Thyroid gland (tissue), 4 donors: ENCODE results near the gene FCHSD2. TPM values are rescaled to one million over a fixed set of nuclear protein-coding genes. Genes with fewer than 3 reads are reported as not detected.
A peak's percentile ranks its signal among the peaks of the same experiment; 100 is the strongest.

ENCODE experiments used
- DNase-seq, 2 donors: peaks; one replicate each; pipeline ENCODE4 v3.0.0-alpha.2; 2019
- H3K27ac ChIP-seq, 3 donors: fragments of 200-600 bp; sonication (generic); 1 replicate in 2 of 3; 2 replicates in 1 of 3; pipeline ENCODE4 v1.5.1; 2016 to 2019; ENCODE audit warnings: mild to moderate bottlenecking in 1 of 3, moderate library complexity in 1 of 3
- H3K27me3 ChIP-seq: fragments of 200-600 bp; sonication (generic); one replicate; pipeline ENCODE4 v1.5.1; 2019
- H3K36me3 ChIP-seq, 2 donors: fragments of 200-600 bp; sonication (generic); one replicate each; pipeline ENCODE4 v1.5.1; 2016 to 2019
- H3K4me1 ChIP-seq, 2 donors: fragments of 200-600 bp; sonication (generic); one replicate each; pipeline ENCODE4 v1.5.1; 2017 to 2019
- H3K4me3 ChIP-seq, 3 donors: fragments of 200-600 bp; sonication (generic); replicated peaks in 1 of 3; 1 replicate in 2 of 3; 2 replicates in 1 of 3; pipeline ENCODE4 v1.5.1; 2016; ENCODE audit warnings: mild to moderate bottlenecking in 1 of 3
- H3K9me3 ChIP-seq: fragments of 200-600 bp; sonication (generic); one replicate; pipeline ENCODE4 v1.5.1; 2017
- POLR2A ChIP-seq, 2 donors: fragments of 450-650 bp; IDR thresholded peaks; one replicate each; pipeline ENCODE4 v1.6.1; 2017; ENCODE audit warnings: antibody characterized with exemption in 2 of 2, mild to moderate bottlenecking in 2 of 2, moderate library complexity in 1 of 2
- WGBS, 2 donors: methylation state at CpG; one replicate each; pipeline ENCODE4 v1.1.5; 2017; 5-methylcytosine and 5-hydroxymethylcytosine counted together
- intact Hi-C: fragments of 100-400 bp; cut with DNase I; formaldehyde crosslinking; loops from one replicate; pipeline ENCODE4 v1.15.1; 2023
- total RNA-seq, 4 donors: library from RNA; depleted of rRNA; stranded (reverse); fragments of >200 nt; gene quantifications; one replicate each; pipeline ENCODE4 v1.2.3, GENCODE V29; 2016
- TF ChIP-seq, protein P1 (sequence below), 6 experiments: fragments of 200-600 bp in 3 of 6; fragments of 450-650 bp in 3 of 6; sonication (generic) in 3 of 6; IDR thresholded peaks; one replicate each; pipeline ENCODE4 v1.5.1; 2016 to 2019; ENCODE audit warnings: antibody characterized with exemption in 6 of 6, mild to moderate bottlenecking in 2 of 6, inconsistent platforms in 1 of 6, moderate library complexity in 1 of 6

Gene FCHSD2
- total RNA-seq, 4 donors from 2014 or later = 13.5 to 21.7 (median 16.9) TPM

GRCh38 chr11:73177380-73177777, 35.3 kb upstream of the FCHSD2 start:
- Histone ChIP-seq H3K27ac (peak overlapping the region in 2 of 3 donors; percentile 20 to 50), H3K36me3 (no peaks in the 10 kb centered on the region), H3K9me3 (no peaks in the 10 kb centered on the region), H3K27me3 (no peaks in the 10 kb centered on the region), H3K4me1 (peaks cover 9 to 30% of the 10 kb centered on the region in 2 donors), H3K4me3 (no peak overlapping the region)
- 53 to 77% methylated on average over 3 of the region's 3 CpGs for WGBS, 2 donors
- no peak for DNase-seq
- intact Hi-C loops = loop anchor here (2.0 to 10.0 kb wide), 2 partner anchors 253 to 347 kb away; no protein-coding TSS in a partner anchor
- TF ChIP-seq POLR2A (IDR thresholded peaks at IDR 0.05) = no peak
- TF ChIP-seq, protein P1, sequence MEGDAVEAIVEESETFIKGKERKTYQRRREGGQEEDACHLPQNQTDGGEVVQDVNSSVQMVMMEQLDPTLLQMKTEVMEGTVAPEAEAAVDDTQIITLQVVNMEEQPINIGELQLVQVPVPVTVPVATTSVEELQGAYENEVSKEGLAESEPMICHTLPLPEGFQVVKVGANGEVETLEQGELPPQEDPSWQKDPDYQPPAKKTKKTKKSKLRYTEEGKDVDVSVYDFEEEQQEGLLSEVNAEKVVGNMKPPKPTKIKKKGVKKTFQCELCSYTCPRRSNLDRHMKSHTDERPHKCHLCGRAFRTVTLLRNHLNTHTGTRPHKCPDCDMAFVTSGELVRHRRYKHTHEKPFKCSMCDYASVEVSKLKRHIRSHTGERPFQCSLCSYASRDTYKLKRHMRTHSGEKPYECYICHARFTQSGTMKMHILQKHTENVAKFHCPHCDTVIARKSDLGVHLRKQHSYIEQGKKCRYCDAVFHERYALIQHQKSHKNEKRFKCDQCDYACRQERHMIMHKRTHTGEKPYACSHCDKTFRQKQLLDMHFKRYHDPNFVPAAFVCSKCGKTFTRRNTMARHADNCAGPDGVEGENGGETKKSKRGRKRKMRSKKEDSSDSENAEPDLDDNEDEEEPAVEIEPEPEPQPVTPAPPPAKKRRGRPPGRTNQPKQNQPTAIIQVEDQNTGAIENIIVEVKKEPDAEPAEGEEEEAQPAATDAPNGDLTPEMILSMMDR (IDR thresholded peaks at IDR 0.05) = no peak

- Histone ChIP-seq H3K4me3 (no peak overlapping the region), H3K27ac (no peak overlapping the region), H3K27me3 (no peaks in the 10 kb centered on the region), H3K4me1 (peaks cover 9 to 30% of the 10 kb centered on the region in 2 donors), H3K9me3 (no peaks in the 10 kb centered on the region), H3K36me3 (no peaks in the 10 kb centered on the region)
- TF ChIP-seq, protein P1 (IDR thresholded peaks at IDR 0.05) = no peak
- no peak for TF ChIP-seq POLR2A (IDR thresholded peaks at IDR 0.05)
- intact Hi-C loops = loop anchor here (2.0 to 10.0 kb wide), 2 partner anchors 252 to 346 kb away; no protein-coding TSS in a partner anchor
- WGBS, 2 donors = 100% methylated on average over 1 of the region's 1 CpG
- no peak for DNase-seq
Measured at GRCh38 chr11:73176874-73177155, 34.7 kb upstream of the FCHSD2 start.

- H3K9me3 ChIP-seq = no peaks in the 10 kb centered on the region
- no peak overlapping the region for H3K4me3 ChIP-seq
- no peak for TF ChIP-seq POLR2A (IDR thresholded peaks at IDR 0.05)
- TF ChIP-seq, protein P1 (IDR thresholded peaks at IDR 0.05) = no peak
- DNase-seq = no peak
- H3K4me1 ChIP-seq = peaks cover 9 to 30% of the 10 kb centered on the region in 2 donors
- H3K27ac ChIP-seq = peak overlapping the region in 1 of 3 donors; percentile 10
- no peaks in the 10 kb centered on the region for H3K27me3 ChIP-seq
- WGBS, 2 donors = 90 to 94% methylated on average over 5 of the region's 5 CpGs
- intact Hi-C loops = loop anchor here (2.0 to 10.0 kb wide), 2 partner anchors 252 to 346 kb away; no protein-coding TSS in a partner anchor
- H3K36me3 ChIP-seq = no peaks in the 10 kb centered on the region
Measured at GRCh38 chr11:73176145-73176873, 34.2 kb upstream of the FCHSD2 start.

DNA sequence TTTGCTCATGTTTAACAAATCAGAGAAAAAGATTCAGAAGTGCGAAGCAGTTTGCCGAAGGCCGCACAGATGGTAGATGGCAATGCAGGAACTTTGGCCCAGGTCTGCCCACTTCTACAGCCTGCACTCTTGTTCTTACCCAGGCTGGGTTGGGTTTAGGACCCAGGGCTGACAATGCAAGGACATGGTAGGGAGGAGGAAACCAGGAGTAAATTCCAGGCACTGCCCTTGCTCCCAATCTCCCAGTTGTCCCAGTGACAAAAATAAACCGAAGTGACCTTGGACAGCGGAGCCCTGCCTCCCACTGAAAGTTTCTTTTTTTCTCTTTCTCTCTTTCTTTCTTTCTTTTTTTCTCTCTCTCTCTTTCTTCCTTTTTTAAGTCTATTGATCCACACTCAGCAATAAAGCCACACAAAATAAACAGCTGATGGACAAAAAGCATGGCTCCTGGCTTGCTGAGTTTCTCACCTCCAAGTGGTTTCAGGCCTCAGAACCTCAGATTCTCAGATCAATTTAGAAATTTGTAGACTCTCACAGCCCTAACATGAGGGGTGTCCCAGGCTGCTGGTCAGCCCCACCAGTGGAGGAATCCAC, 33.5 kb upstream of the FCHSD2 start:
- WGBS, 2 donors = 68 to 74% methylated on average over 5 of the region's 5 CpGs
- Histone ChIP-seq H3K36me3 (no peaks in the 10 kb centered on the region), H3K27ac (peak overlapping the region in 1 of 3 donors; percentile 10), H3K4me1 (peaks cover 9 to 30% of the 10 kb centered on the region in 2 donors), H3K27me3 (no peaks in the 10 kb centered on the region), H3K9me3 (no peaks in the 10 kb centered on the region), H3K4me3 (no peak overlapping the region)
- no peak for DNase-seq
- TF ChIP-seq, protein P1 (IDR thresholded peaks at IDR 0.05) = no peak
- TF ChIP-seq POLR2A (IDR thresholded peaks at IDR 0.05) = no peak
- intact Hi-C loops = loop anchor here (2.0 to 10.0 kb wide), 2 partner anchors 251 to 345 kb away; no protein-coding TSS in a partner anchor

- Histone ChIP-seq H3K4me3 (no peak overlapping the region), H3K36me3 (no peaks in the 10 kb centered on the region), H3K4me1 (peaks cover 9 to 30% of the 10 kb centered on the region in 2 donors), H3K27me3 (no peaks in the 10 kb centered on the region), H3K27ac (no peak overlapping the region), H3K9me3 (no peaks in the 10 kb centered on the region)
- DNase-seq = no peak
- 91 to 93% methylated on average over 3 of the region's 3 CpGs for WGBS, 2 donors
- TF ChIP-seq POLR2A (IDR thresholded peaks at IDR 0.05) = no peak
- TF ChIP-seq, protein P1 (IDR thresholded peaks at IDR 0.05) = no peak
- intact Hi-C loops = loop anchor here (10.0 kb wide), 1 partner anchor 250 kb away; no protein-coding TSS in a partner anchor
Measured at GRCh38 chr11:73174495-73174791, 32.3 kb upstream of the FCHSD2 start.
